Suprapubic skin (tissue), 4 donors: ENCODE measurements around the gene LRRC3C. TPM values are rescaled to one million over a fixed set of nuclear protein-coding genes. Genes with fewer than 3 reads are reported as not detected.

ENCODE experiments used
- DNase-seq, 2 donors: peaks; one replicate each; pipeline ENCODE4 v3.0.0-alpha.2; 2019; ENCODE audit warnings: low spot score in 2 of 2
- H3K27ac ChIP-seq: fragments of 200-600 bp; sonication (generic); one replicate; pipeline ENCODE4 v1.5.1; 2019
- H3K27me3 ChIP-seq: fragments of 200-600 bp; sonication (generic); one replicate; pipeline ENCODE4 v1.5.1; 2019
- H3K36me3 ChIP-seq: fragments of 200-600 bp; sonication (generic); one replicate; pipeline ENCODE4 v1.5.1; 2019
- H3K4me1 ChIP-seq: fragments of 200-600 bp; sonication (generic); one replicate; pipeline ENCODE4 v1.5.1; 2019
- H3K4me3 ChIP-seq: fragments of 200-600 bp; sonication (generic); one replicate; pipeline ENCODE4 v1.5.1; 2019; ENCODE audit warnings: mild to moderate bottlenecking
- H3K9me3 ChIP-seq: fragments of 200-600 bp; sonication (generic); one replicate; pipeline ENCODE4 v1.5.1; 2019
- EP300 ChIP-seq: sonication (generic); formaldehyde crosslinking; IDR thresholded peaks from one replicate; pipeline ENCODE4 v1.6.1; 2017; ENCODE audit warnings: antibody characterized with exemption
- POLR2A ChIP-seq, 2 donors: fragments of 450-650 bp; IDR thresholded peaks; one replicate each; pipeline ENCODE4 v1.6.1; 2017; ENCODE audit warnings: antibody characterized with exemption in 2 of 2, mild to moderate bottlenecking in 2 of 2, moderate library complexity in 2 of 2
- POLR2AphosphoS5 ChIP-seq, 3 donors: sonication (generic); formaldehyde crosslinking; IDR thresholded peaks; one replicate each; pipeline ENCODE4 v1.6.1; 2017; ENCODE audit warnings: antibody characterized with exemption in 3 of 3
- WGBS: methylation state at CpG from one replicate; pipeline ENCODE4 v1.1.5; 2018; 5-methylcytosine and 5-hydroxymethylcytosine counted together
- total RNA-seq, 4 donors: library from RNA; depleted of rRNA; stranded (reverse); fragments of >200 nt; gene quantifications; one replicate each; pipeline ENCODE4 v1.1.0, GENCODE V29; 2016
- TF ChIP-seq, protein P1 (sequence below), 2 donors: fragments of 200-600 bp in 1 of 2; fragments of 450-650 bp in 1 of 2; sonication (generic) in 1 of 2; IDR thresholded peaks; one replicate each; pipeline ENCODE4 v1.5.1; 2016 to 2019; ENCODE audit warnings: antibody characterized with exemption in 2 of 2, mild to moderate bottlenecking in 1 of 2, moderate library complexity in 1 of 2

Gene LRRC3C
- total RNA-seq, 4 donors from 2014 or later, result 1.1 to 2.3 TPM; not detected in 2

DNA sequence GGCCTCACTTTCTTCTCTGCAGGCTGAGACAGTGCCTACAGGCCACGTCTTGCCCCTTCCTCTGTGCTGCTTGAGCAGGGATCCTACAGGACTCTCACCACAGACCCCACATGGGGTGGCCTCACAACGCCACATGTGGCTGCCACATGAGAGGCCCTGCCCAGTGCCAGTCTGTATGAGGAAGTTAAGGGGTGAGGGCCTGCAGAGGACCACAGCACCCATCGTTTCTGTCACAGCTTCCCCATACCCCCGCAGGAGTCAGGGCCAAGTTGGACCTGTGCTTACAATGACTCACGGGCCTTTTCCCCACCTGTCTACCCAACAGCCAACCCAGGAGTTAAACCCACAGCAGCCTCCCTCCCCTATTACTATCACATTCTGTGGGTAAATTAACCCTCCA is 6.2 kb upstream of the LRRC3C start:
- Histone ChIP-seq H3K4me1 (peaks cover 23% of the 10 kb centered on the region), H3K4me3 (no peak overlapping the region), H3K27me3 (no peaks in the 10 kb centered on the region), H3K36me3 (peaks cover 44% of the 10 kb centered on the region), H3K27ac (no peak overlapping the region), H3K9me3 (no peaks in the 10 kb centered on the region)
- WGBS, result 62% methylated on average over 3 of the region's 5 CpGs
- no peak for DNase-seq
- TF ChIP-seq EP300, result no peak
- TF ChIP-seq POLR2A (IDR thresholded peaks at IDR 0.05), result no peak
- no peak for TF ChIP-seq POLR2AphosphoS5 (IDR thresholded peaks at IDR 0.05)
- TF ChIP-seq, protein P1, sequence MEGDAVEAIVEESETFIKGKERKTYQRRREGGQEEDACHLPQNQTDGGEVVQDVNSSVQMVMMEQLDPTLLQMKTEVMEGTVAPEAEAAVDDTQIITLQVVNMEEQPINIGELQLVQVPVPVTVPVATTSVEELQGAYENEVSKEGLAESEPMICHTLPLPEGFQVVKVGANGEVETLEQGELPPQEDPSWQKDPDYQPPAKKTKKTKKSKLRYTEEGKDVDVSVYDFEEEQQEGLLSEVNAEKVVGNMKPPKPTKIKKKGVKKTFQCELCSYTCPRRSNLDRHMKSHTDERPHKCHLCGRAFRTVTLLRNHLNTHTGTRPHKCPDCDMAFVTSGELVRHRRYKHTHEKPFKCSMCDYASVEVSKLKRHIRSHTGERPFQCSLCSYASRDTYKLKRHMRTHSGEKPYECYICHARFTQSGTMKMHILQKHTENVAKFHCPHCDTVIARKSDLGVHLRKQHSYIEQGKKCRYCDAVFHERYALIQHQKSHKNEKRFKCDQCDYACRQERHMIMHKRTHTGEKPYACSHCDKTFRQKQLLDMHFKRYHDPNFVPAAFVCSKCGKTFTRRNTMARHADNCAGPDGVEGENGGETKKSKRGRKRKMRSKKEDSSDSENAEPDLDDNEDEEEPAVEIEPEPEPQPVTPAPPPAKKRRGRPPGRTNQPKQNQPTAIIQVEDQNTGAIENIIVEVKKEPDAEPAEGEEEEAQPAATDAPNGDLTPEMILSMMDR (IDR thresholded peaks at IDR 0.05), result no peak

GRCh38 chr17:39922006-39922405 is 5.5 kb upstream of the LRRC3C start:
- H3K4me1 ChIP-seq, result peaks cover 30% of the 10 kb centered on the region
- no peaks in the 10 kb centered on the region for H3K27me3 ChIP-seq
- H3K36me3 ChIP-seq, result peaks cover 44% of the 10 kb centered on the region
- DNase-seq, result no peak
- WGBS, result 94% methylated on average over 6 of the region's 6 CpGs
- H3K4me3 ChIP-seq, result no peak overlapping the region
- TF ChIP-seq POLR2AphosphoS5 (IDR thresholded peaks at IDR 0.05), result no peak
- H3K9me3 ChIP-seq, result no peaks in the 10 kb centered on the region
- no peak overlapping the region for H3K27ac ChIP-seq

DNA sequence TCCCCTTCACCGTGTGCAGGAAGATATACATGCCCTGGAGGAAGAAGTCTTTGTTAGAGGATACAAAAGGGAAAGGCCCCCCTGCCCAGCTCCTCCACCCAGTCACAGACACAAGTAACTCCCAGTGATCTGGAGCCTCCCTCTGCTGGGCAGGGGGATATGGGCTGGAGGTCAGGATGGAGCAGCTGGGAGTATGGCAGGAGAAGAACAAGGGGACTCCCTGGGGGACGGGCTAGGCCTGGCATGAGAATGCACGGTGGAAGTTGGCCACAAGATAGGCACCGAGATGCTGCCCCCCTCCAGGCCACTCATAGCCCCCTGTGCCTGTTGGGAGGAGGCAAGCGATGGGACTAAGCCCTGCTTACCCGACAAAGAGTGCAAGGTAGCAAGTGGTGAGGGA is 4.3 kb upstream of the LRRC3C start:
- no peak for DNase-seq
- H3K4me3 ChIP-seq, result no peak overlapping the region
- H3K4me1 ChIP-seq, result peaks cover 38% of the 10 kb centered on the region
- 84% methylated on average over 6 of the region's 6 CpGs for WGBS
- TF ChIP-seq, protein P1 (IDR thresholded peaks at IDR 0.05), result no peak
- H3K36me3 ChIP-seq, result peaks cover 44% of the 10 kb centered on the region
- no peak overlapping the region for H3K27ac ChIP-seq
- H3K9me3 ChIP-seq, result no peaks in the 10 kb centered on the region
- H3K27me3 ChIP-seq, result no peaks in the 10 kb centered on the region

DNA sequence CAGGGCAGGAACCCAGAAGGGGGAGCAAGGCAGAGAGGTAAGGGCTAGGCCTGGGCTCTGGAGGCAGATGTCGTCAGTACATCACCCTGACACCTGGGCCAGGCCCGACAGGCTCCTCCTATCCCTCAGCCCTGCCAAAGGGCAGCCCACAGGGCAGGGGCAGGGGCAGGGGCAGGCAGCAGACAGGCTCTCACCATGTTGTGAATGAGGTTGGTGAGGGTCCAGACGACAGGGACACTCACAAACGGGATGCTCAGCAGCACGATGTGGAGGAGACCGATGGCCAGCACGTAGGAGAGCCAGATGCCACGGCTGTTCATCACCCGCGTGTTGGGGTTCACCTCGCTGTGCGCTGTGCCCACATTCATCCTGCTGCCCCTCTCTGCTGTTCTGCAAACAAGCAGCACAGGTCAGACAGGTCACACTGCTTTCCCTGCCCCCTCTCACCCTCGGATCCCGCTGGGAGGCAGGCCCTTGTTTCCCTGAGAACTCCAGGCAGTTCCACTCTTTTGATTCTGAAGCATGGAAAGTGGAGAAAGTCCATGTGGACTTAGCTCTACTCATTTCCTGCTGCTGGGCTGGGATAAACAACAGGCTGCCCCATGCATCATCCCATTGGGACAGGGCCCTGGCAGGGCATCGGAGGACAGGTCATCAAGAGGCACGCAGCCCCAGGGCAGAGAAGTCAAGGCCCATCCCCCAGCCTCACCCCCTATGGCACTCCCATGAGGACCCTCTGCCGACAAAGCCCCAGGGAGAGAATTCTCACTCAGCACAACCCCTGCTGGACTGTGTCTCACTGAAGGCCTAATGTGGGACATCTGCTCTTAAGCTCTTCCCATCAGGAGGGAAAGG is 3.5 kb upstream of the LRRC3C start:
- DNase-seq, result no peak
- H3K36me3 ChIP-seq, result peaks cover 42% of the 10 kb centered on the region
- 68% methylated on average over 12 of the region's 17 CpGs for WGBS
- H3K4me1 ChIP-seq, result peaks cover 46% of the 10 kb centered on the region
- no peaks in the 10 kb centered on the region for H3K27me3 ChIP-seq
- no peak overlapping the region for H3K27ac ChIP-seq
- no peaks in the 10 kb centered on the region for H3K9me3 ChIP-seq
- H3K4me3 ChIP-seq, result no peak overlapping the region
- TF ChIP-seq, protein P1 (IDR thresholded peaks at IDR 0.05), result no peak
- TF ChIP-seq POLR2AphosphoS5 (IDR thresholded peaks at IDR 0.05) (no peak), EP300 (no peak), POLR2A (IDR thresholded peaks at IDR 0.05) (no peak)

- H3K36me3 ChIP-seq, result peaks cover 38% of the 10 kb centered on the region
- H3K27me3 ChIP-seq, result no peaks in the 10 kb centered on the region
- no peak for TF ChIP-seq EP300
- no peak for TF ChIP-seq POLR2AphosphoS5 (IDR thresholded peaks at IDR 0.05)
- no peak for TF ChIP-seq POLR2A (IDR thresholded peaks at IDR 0.05)
- TF ChIP-seq, protein P1 (IDR thresholded peaks at IDR 0.05), result no peak
- H3K27ac ChIP-seq, result no peak overlapping the region
- no peak overlapping the region for H3K4me3 ChIP-seq
- 66% methylated on average over 3 of the region's 3 CpGs for WGBS
- H3K4me1 ChIP-seq, result peaks cover 52% of the 10 kb centered on the region
- no peaks in the 10 kb centered on the region for H3K9me3 ChIP-seq
- DNase-seq, result no peak
Observed at GRCh38 chr17:39924691-39925055, 2.9 kb upstream of the LRRC3C start.
